GM18858 (cell line): Measurements from ENCODE around the gene GDF15.
"Not testable (repeated sequence)": the region's sequence is repeated elsewhere in the genome, so short reads cannot be mapped to it uniquely, and the experiment has no call there.

Experiments
- ATAC-seq: cut with Tn5 transposase; IDR thresholded peaks from one replicate; pipeline ENCODE4 v1.9.1; 2021; ENCODE audit not compliant: unreplicated experiment

The GDF15 gene, protein sequence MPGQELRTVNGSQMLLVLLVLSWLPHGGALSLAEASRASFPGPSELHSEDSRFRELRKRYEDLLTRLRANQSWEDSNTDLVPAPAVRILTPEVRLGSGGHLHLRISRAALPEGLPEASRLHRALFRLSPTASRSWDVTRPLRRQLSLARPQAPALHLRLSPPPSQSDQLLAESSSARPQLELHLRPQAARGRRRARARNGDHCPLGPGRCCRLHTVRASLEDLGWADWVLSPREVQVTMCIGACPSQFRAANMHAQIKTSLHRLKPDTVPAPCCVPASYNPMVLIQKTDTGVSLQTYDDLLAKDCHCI

DNA sequence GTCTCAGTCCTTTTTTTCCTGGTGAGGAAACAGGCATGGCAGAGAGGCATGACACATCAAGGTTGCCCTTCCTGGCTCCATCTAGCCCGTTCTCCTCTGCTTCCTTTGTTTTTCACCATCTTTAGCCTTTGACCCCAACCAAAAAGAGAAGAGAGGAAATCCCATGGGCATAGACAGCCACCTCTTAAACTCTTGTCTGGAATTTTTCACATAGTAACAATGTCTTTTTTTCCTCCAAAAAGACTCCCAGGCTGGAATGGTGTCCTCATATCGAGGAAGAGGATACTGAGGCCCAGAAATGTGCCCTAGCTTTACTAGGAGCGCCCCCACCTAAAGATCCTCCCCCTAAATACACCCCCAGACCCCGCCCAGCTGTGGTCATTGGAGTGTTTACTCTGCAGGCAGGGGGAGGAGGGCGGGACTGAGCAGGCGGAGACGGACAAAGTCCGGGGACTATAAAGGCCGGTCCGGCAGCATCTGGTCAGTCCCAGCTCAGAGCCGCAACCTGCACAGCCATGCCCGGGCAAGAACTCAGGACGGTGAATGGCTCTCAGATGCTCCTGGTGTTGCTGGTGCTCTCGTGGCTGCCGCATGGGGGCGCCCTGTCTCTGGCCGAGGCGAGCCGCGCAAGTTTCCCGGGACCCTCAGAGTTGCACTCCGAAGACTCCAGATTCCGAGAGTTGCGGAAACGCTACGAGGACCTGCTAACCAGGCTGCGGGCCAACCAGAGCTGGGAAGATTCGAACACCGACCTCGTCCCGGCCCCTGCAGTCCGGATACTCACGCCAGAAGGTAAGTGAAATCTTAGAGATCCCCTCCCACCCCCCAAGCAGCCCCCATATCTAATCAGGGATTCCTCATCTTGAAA, at the start of gene GDF15:
Gene GDF15, plus strand, starts transcription at position 484 of the 868 bp plus-strand sequence. Its CDS starts 32 bp downstream, at position 516.
- no peak for ATAC-seq

DNA sequence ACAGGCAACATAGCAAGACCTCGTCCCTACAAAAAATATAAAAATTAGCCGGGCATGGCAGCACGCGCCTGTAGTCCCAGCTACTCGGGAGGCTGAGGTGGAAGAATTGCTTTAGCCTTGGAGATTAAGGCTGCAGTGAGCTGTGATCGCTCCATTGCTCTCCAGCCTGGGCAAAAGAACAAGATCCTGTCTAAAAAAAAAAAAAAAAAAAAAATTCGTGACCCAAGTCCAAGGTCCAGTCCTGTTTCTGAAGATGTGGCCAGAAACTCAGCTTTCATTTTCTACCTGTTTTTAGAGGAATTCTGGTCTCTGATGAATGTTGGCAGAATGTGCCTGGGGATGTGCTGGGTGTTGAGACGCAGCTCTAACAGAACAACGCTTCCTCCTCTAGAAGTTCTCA, 47.4 kb upstream of the GDF15 start:
- ATAC-seq: no peak

DNA sequence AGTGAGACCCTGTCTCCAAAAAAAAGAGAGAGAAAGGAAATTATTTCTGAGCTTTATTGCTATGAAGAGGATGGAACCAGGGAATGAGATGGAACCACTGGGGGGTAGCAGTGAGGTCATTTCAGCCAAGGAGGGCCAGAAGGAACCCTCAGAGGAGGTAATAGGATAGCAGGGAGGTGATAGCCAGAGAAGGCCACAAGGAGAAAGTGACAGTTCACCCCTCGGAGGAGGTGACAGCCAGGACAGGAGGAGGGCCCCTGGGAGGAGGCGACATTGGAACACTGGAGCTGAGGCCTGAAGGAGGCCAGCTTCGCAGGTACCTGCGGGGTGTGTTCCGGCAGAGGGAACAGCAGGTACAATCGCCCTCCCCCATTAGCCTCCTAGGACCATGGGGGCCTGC, 46.2 kb upstream of the GDF15 start:
- no peak for ATAC-seq

DNA sequence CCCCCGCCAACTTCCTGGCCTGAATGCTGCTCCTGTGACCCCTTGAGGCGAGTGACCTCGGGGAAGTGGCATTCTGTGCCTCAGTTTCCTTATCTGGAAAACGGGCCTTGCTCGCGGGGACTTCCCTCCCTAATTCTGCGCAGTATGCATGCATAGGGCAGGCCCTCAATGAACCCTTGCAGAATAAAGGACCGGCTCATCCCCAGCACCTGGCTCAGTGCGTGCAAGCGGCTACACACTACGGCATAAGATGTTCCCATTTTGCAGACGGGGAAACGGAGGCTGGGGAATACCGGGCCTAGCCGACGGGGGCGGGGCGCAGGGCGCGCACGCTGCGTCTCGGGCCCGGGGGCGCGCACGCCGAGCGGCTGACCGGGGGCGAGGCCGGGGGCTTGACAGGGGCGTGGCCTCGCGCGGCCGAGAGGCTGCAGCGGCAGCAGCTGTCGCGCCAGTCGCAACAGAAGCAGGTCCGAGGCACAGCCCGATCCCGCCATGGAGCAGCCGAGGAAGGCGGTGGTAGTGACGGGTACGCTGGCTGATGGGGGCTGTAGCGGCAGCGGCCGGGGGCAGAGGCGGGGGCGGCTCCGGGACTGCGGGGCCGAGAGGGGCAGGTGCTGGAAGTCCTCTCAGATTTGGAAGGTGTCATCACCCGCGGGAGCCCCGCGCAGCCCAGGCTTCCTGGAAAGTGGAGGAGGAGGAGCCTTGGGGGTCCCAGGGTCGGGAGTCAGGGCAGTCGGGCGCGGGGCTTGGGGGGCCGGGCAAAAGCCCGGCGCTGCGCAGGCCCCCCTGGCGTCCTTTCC, 45.6 kb upstream of the GDF15 start, which contains the start of gene PGPEP1:
Gene PGPEP1, plus strand, starts transcription at position 409 of the 800 bp plus-strand sequence. Its CDS starts 84 bp downstream, at position 493.
- no peak for ATAC-seq

DNA sequence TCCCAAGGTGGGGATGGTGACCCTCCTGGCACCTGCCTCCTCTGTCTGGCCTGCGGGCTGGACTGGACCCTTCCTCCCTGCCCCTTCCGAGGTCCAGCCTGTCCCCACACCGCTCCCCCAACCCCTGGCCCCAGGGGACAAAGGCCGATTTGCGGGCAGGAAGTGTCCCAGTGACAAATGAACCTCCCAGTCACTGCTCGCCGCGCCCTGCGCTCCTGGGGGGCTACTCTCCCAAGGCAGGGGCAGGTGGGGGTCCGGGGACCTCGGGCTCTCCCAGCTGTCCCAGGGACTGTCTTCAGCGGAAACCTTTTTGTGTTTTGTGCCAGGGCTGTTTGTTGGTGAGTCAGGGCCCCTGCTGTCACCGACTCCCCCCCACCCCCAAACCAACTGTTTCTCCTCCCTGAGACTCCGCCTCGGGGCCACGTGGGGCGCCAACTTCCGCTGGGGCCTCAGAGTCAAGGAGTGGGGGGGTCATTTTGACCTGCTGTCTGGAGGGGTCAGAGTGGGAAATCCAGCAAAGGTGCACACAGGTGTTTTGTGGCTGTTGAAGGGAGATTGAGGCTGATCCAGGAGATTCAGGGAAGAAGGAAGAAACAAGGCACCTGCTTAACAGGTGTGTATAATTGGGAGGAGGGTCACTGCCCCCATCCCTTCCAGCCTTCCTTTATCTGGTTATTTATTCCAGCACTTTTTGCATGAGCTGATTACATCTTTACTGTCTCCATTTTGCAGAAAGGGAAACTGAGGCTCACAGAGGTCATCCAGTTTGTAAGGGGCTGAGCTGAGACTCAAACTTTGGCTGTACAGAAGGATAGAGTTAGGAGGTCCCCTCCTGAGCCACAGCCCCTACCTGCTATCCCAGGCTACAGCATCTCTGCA, 44.7 kb upstream of the GDF15 start:
- ATAC-seq: no peak

DNA sequence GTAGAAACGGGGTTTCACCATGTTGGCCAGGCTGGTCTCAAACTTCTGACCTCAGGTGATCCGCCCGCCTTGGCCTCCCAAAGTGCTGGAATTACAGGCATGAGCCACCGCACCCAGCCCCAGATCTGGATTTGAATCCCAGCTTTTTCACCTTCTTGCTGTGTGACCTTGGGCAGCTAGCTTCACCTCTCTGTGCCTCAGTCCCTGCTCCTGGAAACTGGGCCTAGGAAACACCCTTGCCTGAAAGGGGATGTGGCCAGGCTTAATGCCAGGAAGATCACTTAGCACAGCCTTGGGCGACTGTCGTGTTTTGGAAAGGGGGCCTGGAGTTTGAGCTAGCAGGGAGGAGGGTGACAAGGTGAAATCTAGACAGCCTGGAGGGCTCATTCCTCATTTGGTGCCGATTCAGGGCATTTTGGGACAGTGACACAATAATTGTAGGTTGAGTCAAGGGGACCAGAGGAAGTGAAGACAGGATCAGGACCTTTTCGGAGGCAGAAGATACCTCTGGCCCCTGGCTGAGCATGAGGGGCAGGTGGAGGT, 43.8 kb upstream of the GDF15 start:
- ATAC-seq: no peak

DNA sequence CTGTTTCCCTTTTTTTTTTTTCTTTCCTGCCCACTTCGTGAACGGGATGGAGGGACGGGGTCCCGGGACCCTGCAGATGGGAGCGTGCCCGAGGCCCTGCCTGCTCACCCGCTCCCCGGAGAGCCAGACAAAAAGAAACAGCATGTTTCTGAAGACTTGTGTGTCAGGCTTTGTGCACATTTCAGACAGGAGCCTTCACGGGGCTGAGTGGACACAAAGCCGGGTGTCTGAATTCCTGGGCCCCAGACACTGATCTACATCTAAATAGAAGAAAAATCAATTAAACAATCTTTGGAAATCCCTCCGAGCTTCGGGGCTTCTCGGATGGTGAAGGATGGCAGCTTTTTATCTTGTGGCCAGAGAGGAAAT, 41.4 kb upstream of the GDF15 start:
- ATAC-seq: no peak

DNA sequence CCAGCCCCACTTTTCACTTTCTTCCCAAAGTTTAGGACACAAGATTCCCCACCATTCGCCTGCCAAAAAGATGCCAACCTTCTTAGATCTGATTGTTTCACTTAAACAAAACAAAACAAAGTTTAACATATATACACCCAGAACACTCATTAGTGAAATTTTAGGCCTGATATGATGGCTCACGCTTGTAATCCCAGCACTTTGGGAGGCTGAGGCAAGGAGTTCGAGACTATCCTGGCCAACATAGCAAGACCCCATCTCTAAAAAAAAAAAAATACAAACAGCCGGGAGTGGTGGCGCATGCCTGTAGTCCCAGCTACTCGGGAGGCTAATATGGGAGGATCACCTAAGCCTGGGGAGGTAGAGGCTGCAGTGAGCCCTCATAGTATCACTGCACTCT, 40.7 kb upstream of the GDF15 start:
- ATAC-seq: no peak

DNA sequence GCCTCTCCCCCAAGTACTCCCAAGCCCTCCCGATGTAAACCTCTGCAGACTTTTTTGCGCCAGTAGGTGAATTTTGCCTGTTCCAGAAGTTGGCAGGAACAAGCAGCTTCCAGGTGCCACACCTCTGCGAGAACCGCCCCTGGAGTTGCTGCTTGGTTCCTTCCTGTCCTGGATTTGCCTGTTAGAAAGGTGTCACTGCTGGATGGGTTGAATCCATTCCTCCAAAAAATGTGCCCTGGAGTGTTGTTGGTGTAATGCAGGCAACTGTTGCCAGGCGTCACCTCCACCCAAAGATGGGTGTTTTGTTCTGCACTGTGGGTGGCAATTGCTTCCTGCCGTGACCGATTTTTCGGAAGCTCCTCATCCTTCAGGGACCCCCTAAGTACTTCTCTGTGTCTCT, 39.9 kb upstream of the GDF15 start:
- ATAC-seq: no peak

DNA sequence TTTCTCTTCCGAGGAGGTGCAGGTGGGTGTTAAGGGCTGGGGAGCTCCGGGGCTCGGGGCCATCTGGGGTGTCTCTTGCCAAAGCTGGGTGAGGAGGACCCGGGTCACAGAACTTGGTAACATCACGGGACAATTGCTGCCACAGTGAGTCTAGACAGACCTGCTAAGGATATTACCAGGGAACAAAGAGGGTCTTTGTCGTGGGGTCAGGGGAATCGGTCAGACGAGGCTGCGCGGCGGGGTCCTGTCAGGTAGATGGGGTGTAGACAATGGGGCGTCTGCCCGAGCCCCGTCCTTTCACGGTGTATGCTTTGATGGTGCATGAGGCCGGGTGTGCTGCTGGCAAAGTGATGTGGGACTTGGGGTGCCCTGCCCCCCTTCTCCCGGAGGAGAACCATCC, 37.8 kb upstream of the GDF15 start:
- ATAC-seq: no peak

DNA sequence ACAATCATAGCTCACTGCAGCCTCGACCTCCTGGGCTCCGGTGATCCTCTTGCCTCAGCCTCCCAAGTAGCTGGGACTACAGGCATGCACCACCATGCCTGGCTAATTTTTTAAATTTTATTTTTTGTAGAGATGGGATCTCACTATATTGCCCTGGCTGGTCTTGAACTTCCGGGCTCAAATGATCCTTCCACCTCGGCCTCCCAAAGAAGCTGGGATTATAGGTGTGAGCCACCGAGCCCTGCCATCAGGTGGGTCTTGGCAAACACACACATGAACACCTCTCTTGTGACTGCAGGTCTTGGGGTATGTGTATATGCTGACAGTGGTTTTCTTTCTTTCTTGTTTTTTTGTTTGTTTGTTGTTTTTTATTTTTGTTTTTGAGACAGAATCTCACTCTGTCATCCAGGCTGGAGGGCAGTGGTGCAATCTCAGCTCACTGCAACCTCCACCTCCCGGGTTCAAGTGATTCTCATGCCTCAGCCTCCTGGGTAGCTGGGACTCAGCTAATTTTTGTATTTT, 37.1 kb upstream of the GDF15 start:
- ATAC-seq: not testable (repeated sequence)

DNA sequence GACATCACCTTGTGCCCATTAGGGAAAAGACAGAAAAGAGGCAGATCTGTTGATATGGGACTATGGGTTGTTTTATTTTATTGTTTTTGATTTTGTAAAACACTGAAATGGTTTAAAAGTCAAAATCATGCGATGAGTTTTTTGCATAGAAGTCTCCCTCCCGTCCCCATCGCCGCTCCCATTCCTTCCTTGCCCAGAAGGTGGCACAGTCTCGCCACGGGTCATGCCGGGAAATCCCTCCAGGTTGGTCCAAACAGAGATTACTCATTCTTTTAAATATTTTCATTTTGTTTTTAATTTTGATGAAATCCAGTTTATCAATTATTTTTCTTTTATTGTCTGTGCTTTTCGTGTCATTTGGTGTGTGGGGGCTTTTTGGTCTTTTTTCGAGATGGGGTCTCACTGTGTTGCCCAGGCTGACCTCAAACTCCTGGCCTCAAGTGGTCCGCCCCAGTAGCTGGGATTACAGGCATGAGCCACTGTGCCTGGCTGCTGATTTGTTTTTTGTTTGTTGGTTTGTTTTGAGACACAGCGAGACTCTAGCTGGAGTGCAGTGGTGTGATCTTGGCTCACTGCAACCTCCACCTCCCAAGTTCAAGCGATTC, 36.3 kb upstream of the GDF15 start:
- no peak for ATAC-seq

DNA sequence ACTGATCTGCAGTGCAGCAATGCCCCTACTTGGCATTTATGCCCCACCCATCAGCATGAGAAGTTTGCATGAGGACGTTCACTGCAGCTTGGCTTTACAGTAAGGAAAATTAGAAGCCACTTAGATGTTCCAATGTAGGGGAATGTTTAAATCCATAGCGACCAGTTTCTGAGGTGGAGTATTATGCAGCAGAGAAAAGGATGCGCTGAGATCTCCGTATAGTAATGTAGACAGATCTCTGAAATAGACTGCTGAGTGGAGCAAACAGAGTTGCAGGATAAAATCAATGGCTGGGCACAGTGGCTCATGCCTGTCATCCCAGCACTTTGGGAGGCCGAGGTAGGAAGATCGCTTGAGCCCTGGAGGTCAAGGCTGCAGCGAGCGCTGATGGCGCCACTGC, 35.5 kb upstream of the GDF15 start:
- no peak for ATAC-seq

DNA sequence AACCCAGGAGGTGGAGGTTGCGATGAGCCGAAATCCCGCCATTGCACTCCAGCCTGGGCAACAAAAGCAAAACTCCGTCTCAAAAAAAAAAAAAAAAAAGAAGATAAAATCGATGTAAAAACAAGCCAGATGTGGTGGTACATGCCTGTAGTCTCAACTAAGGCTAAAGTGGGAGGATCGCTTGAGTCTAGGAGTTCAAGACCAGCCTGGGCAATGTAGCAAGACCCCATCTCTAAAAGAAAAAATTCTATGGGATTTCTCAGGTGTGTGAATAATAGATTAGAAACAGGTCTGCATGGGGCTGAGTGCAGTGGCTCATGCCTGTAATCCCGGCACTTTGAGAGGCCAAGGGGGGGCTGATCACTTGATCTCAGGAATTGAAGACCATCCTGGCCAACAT, 34.4 kb upstream of the GDF15 start:
- no peak for ATAC-seq

DNA sequence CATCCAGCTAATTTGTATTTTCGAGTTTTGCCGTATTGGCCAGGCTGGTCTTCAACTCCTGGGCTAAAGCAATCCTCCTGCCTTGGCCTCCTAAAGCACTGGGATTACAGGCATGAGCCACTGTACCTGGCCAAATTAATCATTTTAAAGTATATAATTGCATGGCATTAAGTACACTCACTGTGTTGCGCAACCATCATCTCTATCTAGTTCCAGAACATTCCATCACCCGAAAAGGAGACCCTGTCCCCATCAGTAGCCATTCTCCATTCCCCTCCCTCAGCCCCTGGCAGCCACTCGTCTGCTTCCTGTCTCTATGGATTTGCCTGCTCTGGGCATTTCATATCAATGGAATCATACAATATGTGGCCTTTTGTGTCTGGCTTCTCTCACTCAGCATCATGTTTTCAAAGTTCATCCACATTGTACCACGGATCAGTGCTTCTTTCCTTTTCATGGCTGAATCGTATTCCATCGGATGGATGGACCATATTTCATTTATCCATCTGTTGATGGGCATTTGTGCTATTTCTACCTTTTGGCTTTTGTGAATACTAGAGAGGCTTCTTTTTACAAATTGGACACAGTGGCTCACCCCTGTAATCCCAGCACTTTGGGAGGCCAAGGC, 32.5 kb upstream of the GDF15 start:
- ATAC-seq: no peak

DNA sequence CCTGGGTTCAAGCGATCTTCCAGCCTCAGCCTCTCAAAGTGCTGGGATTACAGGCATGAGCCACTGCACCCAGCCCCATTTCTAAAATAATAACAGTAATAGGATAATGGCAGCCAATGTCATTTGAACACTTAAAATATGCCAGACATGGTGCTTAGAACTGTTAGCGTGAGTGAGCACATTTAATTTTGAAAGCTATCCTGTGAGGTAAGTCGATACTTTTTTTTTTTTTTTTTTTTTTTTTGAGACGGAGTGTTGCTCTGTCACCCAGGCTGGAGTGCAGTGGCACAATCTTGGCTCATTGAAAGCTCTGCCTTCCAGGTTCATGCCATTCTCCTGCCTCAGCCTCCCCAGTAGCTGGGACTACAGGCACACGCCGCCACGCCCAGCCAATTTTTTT, 31.2 kb upstream of the GDF15 start:
- ATAC-seq: not testable (repeated sequence)

DNA sequence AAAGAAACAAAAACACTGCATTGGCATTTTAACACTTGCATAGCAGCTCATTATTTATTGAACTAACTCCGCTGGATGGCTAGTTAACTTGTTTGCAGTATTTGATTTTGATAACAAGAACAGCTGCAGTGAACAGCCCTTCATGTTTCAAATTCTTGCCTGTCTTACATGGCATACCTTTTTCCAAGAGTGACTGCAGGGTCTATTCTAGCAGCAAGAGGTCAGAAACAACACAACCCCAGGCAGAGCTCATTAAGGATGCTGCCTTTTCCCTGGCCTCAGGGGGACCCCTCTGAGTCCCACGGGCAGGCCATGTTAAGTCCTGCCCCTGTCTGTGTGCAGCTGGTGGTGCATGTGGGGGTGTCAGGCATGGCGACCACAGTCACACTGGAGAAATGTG, 28.9 kb upstream of the GDF15 start:
- ATAC-seq: no peak

DNA sequence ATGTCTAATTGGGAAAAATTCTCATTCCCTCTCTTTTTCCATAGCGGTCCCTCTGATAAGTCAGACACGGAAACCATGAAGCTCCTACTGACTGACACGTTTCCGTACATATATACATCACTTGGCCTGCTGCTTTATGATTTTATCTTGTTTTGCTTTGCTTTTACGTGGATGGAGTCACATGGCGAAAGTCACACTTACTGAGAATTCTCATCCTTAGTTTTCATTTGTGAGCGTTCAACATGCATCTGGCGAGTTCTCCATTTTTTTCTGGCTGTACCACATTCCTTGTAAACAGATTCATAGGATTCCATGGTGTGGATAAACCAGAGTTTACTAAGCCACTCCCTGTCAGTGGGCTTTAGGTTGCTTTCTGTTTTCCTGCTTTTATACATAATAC, 24.3 kb upstream of the GDF15 start:
- ATAC-seq: no peak

DNA sequence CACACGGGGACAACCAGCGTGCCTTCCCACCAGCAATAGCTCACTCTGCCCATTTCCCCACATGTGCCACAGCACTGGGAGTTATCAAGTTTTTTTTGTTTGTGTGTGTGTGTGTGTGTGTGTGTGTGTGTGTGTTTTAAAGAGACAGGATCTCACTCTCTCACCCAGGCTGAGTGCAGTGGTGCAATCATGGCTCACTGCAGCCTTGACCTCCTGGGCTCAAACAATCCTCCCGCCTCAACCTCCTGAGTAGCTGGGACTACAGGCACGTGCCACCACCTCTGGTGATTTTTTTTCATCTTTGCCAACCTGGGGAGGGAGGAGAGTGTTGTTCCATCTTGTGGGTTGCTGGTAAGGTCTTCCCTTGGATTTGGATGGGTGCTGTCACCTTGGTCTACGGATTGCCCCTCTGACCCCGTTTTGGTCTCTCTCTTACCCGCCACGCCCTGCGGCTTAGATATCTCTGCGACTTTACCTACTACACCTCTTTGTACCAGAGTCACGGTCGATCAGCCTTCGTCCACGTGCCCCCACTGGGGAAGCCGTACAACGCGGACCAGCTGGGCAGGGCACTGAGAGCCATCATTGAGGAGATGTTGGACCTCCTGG, 22.9 kb upstream of the GDF15 start:
- no peak for ATAC-seq
